WI38 (cell line): ENCODE measurements around the gene ZNF41.
"Not testable (repeated sequence)": the region's sequence is repeated elsewhere in the genome, so short reads cannot be mapped to it uniquely, and the experiment has no call there.

Experiments used
- H3K4me3 ChIP-seq: 2 replicates; pipeline ENCODE4 v1.5.1; 2011; ENCODE audit warnings: low read depth, mild to moderate bottlenecking, control low read depth, low read length
- CTCF ChIP-seq: IDR thresholded peaks from 2 replicates; pipeline ENCODE4 v1.5.1; 2012; ENCODE audit warnings: low read depth, mild to moderate bottlenecking, control low read depth, low read length

Gene ZNF41

GRCh38 chrX:47500554-47500953 lies 17.5 kb upstream of the ZNF41 start:
- TF ChIP-seq CTCF, result no peak
- no peak overlapping the region for H3K4me3 ChIP-seq

GRCh38 chrX:47499293-47499692 lies 16.3 kb upstream of the ZNF41 start:
- no peak for TF ChIP-seq CTCF
- no peak overlapping the region for H3K4me3 ChIP-seq

- TF ChIP-seq CTCF, result no peak
- no peak overlapping the region for H3K4me3 ChIP-seq
Measured at GRCh38 chrX:47498411-47498810, 15.4 kb upstream of the ZNF41 start.

- 0 out of 2 replicates have a peak, but pooled peaks have one; percentile 14 for TF ChIP-seq CTCF
- no peak overlapping the region for H3K4me3 ChIP-seq
Measured at GRCh38 chrX:47497271-47497888, 14.4 kb upstream of the ZNF41 start.

GRCh38 chrX:47492133-47492532 lies 9.1 kb upstream of the ZNF41 start:
- not testable (repeated sequence) for H3K4me3 ChIP-seq

GRCh38 chrX:47489507-47490275 lies 6.7 kb upstream of the ZNF41 start:
- H3K4me3 ChIP-seq, result no peak overlapping the region
- TF ChIP-seq CTCF, result no peak

GRCh38 chrX:47484885-47485284 lies 1.9 kb upstream of the ZNF41 start:
- 0 out of 2 replicates have a peak overlapping the region, but pooled peaks have one; percentile 67 for H3K4me3 ChIP-seq
- no peak for TF ChIP-seq CTCF
